Heart left ventricle (tissue), 13 donors: Measurements from ENCODE around the gene ANKS4B.

Experiments used
- CTCF ChIP-seq, 12 donors: fragments of 200-600 bp; sonication (generic) in 4 of 12; IDR thresholded peaks; one replicate each; pipeline versions ENCODE4 v1.5.0 to v1.8.0; 2018 to 2022; ENCODE audit warnings: antibody characterized with exemption in 12 of 12, mild to moderate bottlenecking in 5 of 12
- POLR2A ChIP-seq, 2 donors: fragments of 450-650 bp; IDR thresholded peaks; one replicate each; pipeline ENCODE4 v1.6.1; 2017; ENCODE audit warnings: antibody characterized with exemption in 2 of 2, mild to moderate bottlenecking in 2 of 2, moderate library complexity in 2 of 2
- donor health status: ischemic (EF 13 %, LVEDD 7.1; RV severe dilation, severe dysfunction).
- donor health status: DM: no; HTN: yes; CAD: no.
- donor health status: DM: no; HTN: no; CAD: no.
- donor health status: ischemic (EF 25% LVEDD 6.9; RV normal size, moderate dysfunction).
- donor health status: ischemic (EF 25% LVEDD 5.7; RV mildly dilated, moderate dysfunction).
- donor health status: ischemic (EF 35%, LVEDD 5.7; RV mildly dilated, moderate dysfunction).
- donor health status: nonischemic (EF 11% LVEDD 7.7; RV severe dilation, severe dysfunction).
- donor health status: DM: yes; HTN: yes; CAD: no.
- donor health status: PGD.
- donor health status: ischemic (EF 29% LVEDD 5.4; RV normal size, mild dysfunction).
- donor health status: nonischemic (EF 23%, LVEDD 6.1; RV moderate dilation, normal function).

GRCh38 chr16:21242756-21243155 lies 9.3 kb downstream of the ANKS4B start:
- no peak for TF ChIP-seq CTCF (IDR thresholded peaks at IDR 0.05)
- no peak for TF ChIP-seq POLR2A (IDR thresholded peaks at IDR 0.05)
